H1 (cell line): ENCODE results near the gene PAOX. TPM values are rescaled to one million over a fixed set of nuclear protein-coding genes. Genes with fewer than 3 reads are reported as not detected.

Experiments
- CTCF ChIA-PET: fragments of 300-600 bp; sonication (Branson Sonifier 250); formaldehyde crosslinking; loops from one replicate; lab custom pipeline; 2021; ENCODE audit not compliant: partially characterized antibody; lab: Charles Lee
- POLR2A ChIA-PET: fragments of 300-600 bp; sonication (Branson Sonifier 250); formaldehyde crosslinking; loops from one replicate; lab custom pipeline; 2021; ENCODE audit warnings: inconsistent platforms; ENCODE audit not compliant: partially characterized antibody; lab: Charles Lee
- DNase-seq, 2 experiments: peaks; one replicate each; pipeline versions ENCODE4 v3.0.0 to v3.0.0-alpha.2; 2010 to 2022; ENCODE audit warnings: low spot score in 2 of 2, low read depth in 1 of 2, mixed read lengths in 1 of 2
- FAIRE-seq: peaks from 2 replicates; lab custom pipeline; 2011; peaks lifted over from hg19 to GRCh38; lab: Jason Lieb, UNC
- H2AFZ ChIP-seq: 2 replicates; pipeline ENCODE4 v1.8.1; 2012; ENCODE audit warnings: low read length, inconsistent platforms
- H2AK5ac ChIP-seq: 2 replicates; pipeline ENCODE4 v1.6.1; 2013; ENCODE audit warnings: low read depth, low read length
- H2BK120ac ChIP-seq: replicated peaks from 2 replicates; pipeline ENCODE3; 2013; ENCODE audit warnings: low read depth, low read length, inconsistent platforms
- H2BK12ac ChIP-seq: 2 replicates; pipeline ENCODE4 v1.6.1; 2013; ENCODE audit warnings: low read depth, low read length
- H2BK15ac ChIP-seq: 2 replicates; pipeline ENCODE4 v1.6.1; 2013; ENCODE audit warnings: low read length
- H2BK20ac ChIP-seq: 2 replicates; pipeline ENCODE4 v1.6.1; 2013; ENCODE audit warnings: low read length
- H2BK5ac ChIP-seq: 2 replicates; pipeline ENCODE4 v1.6.1; 2013; ENCODE audit warnings: low read depth, low read length
- H3K14ac ChIP-seq: 2 replicates; pipeline ENCODE4 v1.6.1; 2013; ENCODE audit warnings: inconsistent platforms; ENCODE audit not compliant: insufficient read length
- H3K18ac ChIP-seq: 2 replicates; pipeline ENCODE4 v1.6.1; 2013; ENCODE audit warnings: low read length; ENCODE audit errors: extremely low read depth
- H3K23ac ChIP-seq: 2 replicates; pipeline ENCODE4 v1.6.1; 2013; ENCODE audit warnings: inconsistent platforms; ENCODE audit not compliant: insufficient read length
- H3K23me2 ChIP-seq: 2 replicates; pipeline ENCODE4 v1.6.1; 2013; ENCODE audit warnings: low read depth, low read length
- H3K27ac ChIP-seq: 2 replicates; pipeline ENCODE4 v1.6.1; 2011; ENCODE audit warnings: low read depth, low read length, inconsistent platforms
- H3K27me3 ChIP-seq, 4 experiments: replicated peaks in 1 of 4; 1 replicate in 1 of 4; 2 replicates in 3 of 4; pipeline versions ENCODE4 v1.6.1 to v1.8.1; 2011 to 2013; ENCODE audit warnings: low read length in 3 of 4, mild to moderate bottlenecking in 3 of 4, inconsistent platforms in 2 of 4, mixed read lengths in 2 of 4, moderate library complexity in 1 of 4; ENCODE audit not compliant: control insufficient read depth in 3 of 4, insufficient read depth in 3 of 4; ENCODE audit errors: extremely low read depth in 1 of 4
- H3K36me3 ChIP-seq, 4 experiments: 2 replicates each; pipeline versions ENCODE4 v1.6.1 to v1.8.1; 2011 to 2013; ENCODE audit warnings: mild to moderate bottlenecking in 4 of 4, low read length in 3 of 4, moderate library complexity in 2 of 4, control low read depth in 1 of 4, inconsistent platforms in 1 of 4; ENCODE audit not compliant: insufficient read depth in 4 of 4, control insufficient read depth in 2 of 4
- H3K4ac ChIP-seq: replicated peaks from 2 replicates; pipeline ENCODE3; 2013; ENCODE audit warnings: low read length, low read depth, mixed read lengths, inconsistent platforms; ENCODE audit not compliant: insufficient read length
- H3K4me1 ChIP-seq, 4 experiments: replicated peaks in 1 of 4; 1 replicate in 1 of 4; 2 replicates in 3 of 4; pipeline versions ENCODE4 v1.6.1 to v1.8.1; 2011 to 2013; ENCODE audit warnings: low read length in 3 of 4, inconsistent platforms in 2 of 4, mixed read lengths in 1 of 4; ENCODE audit not compliant: insufficient read depth in 4 of 4, control insufficient read depth in 3 of 4
- H3K4me2 ChIP-seq, 2 experiments: 2 replicates each; pipeline versions ENCODE4 v1.6.1 to v1.8.1; 2011 to 2013; ENCODE audit warnings: low read depth in 2 of 2, low read length in 2 of 2, control low read depth in 1 of 2, inconsistent platforms in 1 of 2, mild to moderate bottlenecking in 1 of 2; ENCODE audit not compliant: insufficient read depth in 1 of 2
- H3K4me3 ChIP-seq, 4 experiments: fragments of 200-600, 300-600 bp in 1 of 4; sonication (generic), shearing (Covaris generic), sonication (Bioruptor Twin) in 1 of 4; 2 replicates each; pipeline versions ENCODE4 v1.5.1 to v1.8.1; 2011 to 2016; ENCODE audit warnings: low read length in 4 of 4, low read depth in 3 of 4, control low read depth in 2 of 4, inconsistent platforms in 2 of 4, mild to moderate bottlenecking in 2 of 4, mixed read lengths in 1 of 4, moderate library complexity in 1 of 4; ENCODE audit not compliant: insufficient read depth in 2 of 4; ENCODE audit errors: extremely low read depth in 1 of 4
- H3K56ac ChIP-seq: replicated peaks from 2 replicates; pipeline ENCODE3; 2013; ENCODE audit warnings: low read depth, mild to moderate bottlenecking, mixed read lengths, low read length, inconsistent platforms; ENCODE audit not compliant: insufficient read length
- H3K79me1 ChIP-seq: 2 replicates; pipeline ENCODE4 v1.6.1; 2013; ENCODE audit warnings: low read depth, low read length, control low read depth
- H3K79me2 ChIP-seq, 2 experiments: 2 replicates each; pipeline versions ENCODE4 v1.6.1 to v1.8.1; 2012 to 2013; ENCODE audit warnings: low read length in 2 of 2, mild to moderate bottlenecking in 2 of 2, inconsistent platforms in 1 of 2; ENCODE audit not compliant: insufficient read depth in 2 of 2, control insufficient read depth in 1 of 2
- H3K9ac ChIP-seq, 4 experiments: replicated peaks in 1 of 4; 1 replicate in 1 of 4; 2 replicates in 3 of 4; pipeline versions ENCODE4 v1.6.1 to v1.8.1; 2011 to 2013; ENCODE audit warnings: low read depth in 3 of 4, low read length in 3 of 4, control low read depth in 2 of 4, mild to moderate bottlenecking in 2 of 4, moderate library complexity in 2 of 4, inconsistent platforms in 1 of 4; ENCODE audit errors: extremely low read depth in 1 of 4
- H3K9me3 ChIP-seq, 2 experiments: 2 replicates each; pipeline versions ENCODE4 v1.6.1 to v1.8.1; 2012 to 2013; ENCODE audit warnings: mild to moderate bottlenecking in 2 of 2, moderate library complexity in 2 of 2, control low read depth in 1 of 2, inconsistent platforms in 1 of 2, low read depth in 1 of 2, low read length in 1 of 2, mixed read lengths in 1 of 2; ENCODE audit not compliant: insufficient read depth in 2 of 2
- H4K20me1 ChIP-seq, 2 experiments: replicated peaks in 1 of 2; 2 replicates each; pipeline versions ENCODE3 to v1.8.1; 2011 to 2013; ENCODE audit warnings: inconsistent platforms in 2 of 2, low read length in 2 of 2, mild to moderate bottlenecking in 1 of 2; ENCODE audit not compliant: insufficient read depth in 2 of 2, control insufficient read depth in 1 of 2
- H4K5ac ChIP-seq: 2 replicates; pipeline ENCODE4 v1.6.1; 2013; ENCODE audit warnings: low read length, low read depth, mixed read lengths, inconsistent platforms; ENCODE audit not compliant: insufficient read length
- H4K8ac ChIP-seq: 2 replicates; pipeline ENCODE4 v1.8.0; 2013; ENCODE audit warnings: mild to moderate bottlenecking, moderate library complexity, low read length, inconsistent platforms; ENCODE audit not compliant: insufficient read depth; ENCODE audit errors: extremely low read depth
- H4K91ac ChIP-seq: replicated peaks from 2 replicates; pipeline ENCODE3; 2013; ENCODE audit warnings: low read length, mixed read lengths, inconsistent platforms; ENCODE audit not compliant: insufficient read length
- BACH1 ChIP-seq: IDR thresholded peaks from 2 replicates; pipeline ENCODE4 v1.6.1; 2012; ENCODE audit warnings: low read length, improper control_type of control experiment
- CEBPB ChIP-seq: IDR thresholded peaks from 2 replicates; pipeline ENCODE4 v1.6.1; 2012; ENCODE audit warnings: low read depth, low read length
- CHD1 ChIP-seq: IDR thresholded peaks from 2 replicates; pipeline ENCODE4 v1.6.1; 2012; ENCODE audit warnings: low read depth, low read length, improper control_type of control experiment
- E2F6 ChIP-seq: IDR thresholded peaks from 2 replicates; pipeline ENCODE4 v1.6.1; 2012; ENCODE audit warnings: inconsistent platforms
- EZH2 ChIP-seq: fragments of 200-600 bp; sonication (generic); IDR thresholded peaks from 2 replicates; pipeline ENCODE4 v1.7.1; 2012; ENCODE audit warnings: low read depth, mild to moderate bottlenecking, moderate library complexity, low read length, inconsistent platforms; ENCODE audit not compliant: severe bottlenecking
- HDAC6 ChIP-seq: IDR thresholded peaks from one replicate; pipeline ENCODE4 v1.7.1; 2012; ENCODE audit warnings: low read depth, mild to moderate bottlenecking, inconsistent platforms, low read length, moderate library complexity
- PHF8 ChIP-seq: fragments of 200-600 bp; sonication (generic); conservative IDR thresholded peaks from 2 replicates; pipeline ENCODE4 v1.7.1; 2012; ENCODE audit warnings: low read depth, mild to moderate bottlenecking, inconsistent platforms, low read length, moderate library complexity
- RFX5 ChIP-seq: IDR thresholded peaks from 2 replicates; pipeline ENCODE4 v1.6.1; 2011; ENCODE audit warnings: low read depth, low read length, improper control_type of control experiment, borderline replicate concordance
- SAP30 ChIP-seq: fragments of 300-600 bp; sonication (generic); IDR thresholded peaks from 2 replicates; pipeline ENCODE4 v1.7.1; 2012; ENCODE audit warnings: low read length, moderate library complexity, mild to moderate bottlenecking, inconsistent platforms; ENCODE audit not compliant: insufficient read depth, insufficient replicate concordance
- SP1 ChIP-seq: IDR thresholded peaks from 2 replicates; pipeline ENCODE4 v1.6.1; 2011; ENCODE audit warnings: low read depth, low read length
- TAF1 ChIP-seq: IDR thresholded peaks from 2 replicates; pipeline ENCODE4 v1.6.1; 2011; ENCODE audit warnings: mild to moderate bottlenecking, low read depth, low read length
- ZNF274 ChIP-seq: IDR thresholded peaks from 2 replicates; pipeline ENCODE4 v1.7.0; 2012; ENCODE audit warnings: low read length, borderline replicate concordance; ENCODE audit errors: extremely low read depth
- WGBS, 2 experiments: shearing (Covaris generic) in 1 of 2; methylation state at CpG; one replicate each; pipeline versions ENCODE4 v1.1.6 to v1.1.7; 2013 to 2015; ENCODE audit warnings: low lambda C conversion rate in 2 of 2, mixed read lengths in 2 of 2, inconsistent platforms in 1 of 2, low coverage in 1 of 2, missing lambda C conversion rate in 1 of 2; ENCODE audit not compliant: insufficient replicate concordance in 2 of 2, insufficient coverage in 1 of 2, insufficient read length in 1 of 2; ENCODE audit errors: extremely low coverage in 1 of 2, missing lambda C conversion rate in 1 of 2; 5-methylcytosine and 5-hydroxymethylcytosine counted together
- polyA plus RNA-seq, 7 experiments: library from polyadenylated mRNA; depleted of rRNA in 3 of 7; stranded (reverse) in 5 of 7; unstranded in 2 of 7; fragments of >200 nt in 5 of 7; fragments of 200-250 nt in 2 of 7; gene quantifications; 1 replicate in 5 of 7; 2 replicates in 1 of 7; 4 replicates in 1 of 7; pipeline versions ENCODE4 v1.2.1 to v1.2.3, GENCODE V29; 2011 to 2013; ENCODE audit warnings: missing spikeins in 2 of 7, mixed read lengths in 2 of 7
- total RNA-seq: library from RNA; stranded (reverse); fragmentation: NEBNext Ultra II Directional; extraction: Animal tissue kit (Norgen Biotek cat#: 25700); gene quantifications from 2 replicates; pipeline ENCODE4 v1.2.1, GENCODE V29; 2021

The PAOX gene
- total and polyA plus RNA-seq, 2 of the 8 experiments (the other 6 are each of a cell fraction or from before 2014, with no cell fraction given), result 3.7 to 4.3 TPM

- DNase-seq, result no peak
- Histone ChIP-seq H3K23me2 (no peaks in the 10 kb centered on the region), H2BK15ac (no peak overlapping the region), H3K36me3 (no peaks in the 10 kb centered on the region), H3K9ac (no peak overlapping the region), H3K4me3 (no peak overlapping the region), H4K8ac (no peak overlapping the region), H3K79me2 (no peaks in the 10 kb centered on the region), H3K4me1 (no peaks in the 10 kb centered on the region), H2BK120ac (no peak overlapping the region), H3K18ac (no peak overlapping the region), H4K20me1 (no peaks in the 10 kb centered on the region), H3K56ac (no peak overlapping the region), H2BK20ac (no peak overlapping the region), H2AK5ac (no peak overlapping the region), H4K5ac (no peak overlapping the region), H3K23ac (no peak overlapping the region), H3K27me3 (0 out of 7 replicates have a peak, but pooled peaks cover 0 to 2% (median 0%) of the 10 kb centered on the region in 4 experiments), H3K4ac (no peak overlapping the region), H3K14ac (no peak overlapping the region), H3K79me1 (no peaks in the 10 kb centered on the region), H3K4me2 (no peak overlapping the region), H2AFZ (no peak overlapping the region), H3K9me3 (peaks cover 56 to 76% of the 10 kb centered on the region in 2 experiments), H2BK12ac (no peak overlapping the region), H4K91ac (no peak overlapping the region), H2BK5ac (no peak overlapping the region), H3K27ac (no peak overlapping the region)
- 89% methylated on average over 25 of the region's 25 CpGs; no CpG with 5 or more reads in 1 of the 2 experiments for WGBS, 2 experiments
- ChIA-PET CTCF (no interaction called here), POLR2A (no interaction called here)
- no peak for FAIRE-seq
- TF ChIP-seq SP1 (no peak), EZH2 (no peak), CHD1 (no peak), TAF1 (no peak), CEBPB (no peak), BACH1 (no peak), SAP30 (no peak), PHF8 (no peak), E2F6 (no peak), RFX5 (no peak), HDAC6 (no peak), ZNF274 (no peak)
Observed at GRCh38 chr10:133439517-133440461, 60.7 kb downstream of the PAOX start.
